Endothelial cell (in vitro differentiated cells): ENCODE results near the gene BAAT. TPM values are rescaled to one million over a fixed set of nuclear protein-coding genes. Genes with fewer than 3 reads are reported as not detected.

Source experiments
- DNase-seq: peaks from one replicate; pipeline ENCODE4 v3.0.0; 2021; ENCODE audit warnings: low spot score
- H3K27ac Mint-ChIP-seq: one replicate; pipeline ENCODE4 v1.8.0; 2021; ENCODE audit warnings: mixed read lengths, inconsistent platforms; ENCODE audit not compliant: unreplicated experiment
- H3K27me3 Mint-ChIP-seq: one replicate; pipeline ENCODE4 v1.8.0; 2021; ENCODE audit warnings: mild to moderate bottlenecking, moderate library complexity, mixed read lengths, inconsistent platforms; ENCODE audit not compliant: unreplicated experiment
- H3K36me3 Mint-ChIP-seq: one replicate; pipeline ENCODE4 v1.8.0; 2021; ENCODE audit warnings: mild to moderate bottlenecking, low read depth, mixed read lengths, inconsistent platforms; ENCODE audit not compliant: unreplicated experiment
- H3K4me1 Mint-ChIP-seq: one replicate; pipeline ENCODE4 v1.8.0; 2021; ENCODE audit warnings: mild to moderate bottlenecking, mixed read lengths, inconsistent platforms; ENCODE audit not compliant: unreplicated experiment
- H3K4me3 Mint-ChIP-seq: one replicate; pipeline ENCODE4 v1.8.0; 2021; ENCODE audit warnings: mild to moderate bottlenecking, mixed read lengths, inconsistent platforms; ENCODE audit not compliant: unreplicated experiment
- H3K9me3 Mint-ChIP-seq: one replicate; pipeline ENCODE4 v1.8.0; 2021; ENCODE audit warnings: mixed read lengths, inconsistent platforms; ENCODE audit not compliant: unreplicated experiment
- total RNA-seq: library from RNA; stranded (reverse); fragmentation: NEBNext Ultra II Directional; extraction: Animal tissue kit (Norgen Biotek cat#: 25700); gene quantifications from one replicate; pipeline ENCODE4 v1.2.1, GENCODE V29; 2021; ENCODE audit not compliant: unreplicated experiment
- TF ChIP-seq, protein P1 (sequence below): fragments of 200-600 bp; sonication (generic); IDR thresholded peaks from one replicate; pipeline ENCODE4 v1.5.0; 2021; ENCODE audit warnings: antibody characterized with exemption; ENCODE audit not compliant: unreplicated experiment

The BAAT gene
- total RNA-seq, 1 donor from 2014 or later, result not detected

DNA sequence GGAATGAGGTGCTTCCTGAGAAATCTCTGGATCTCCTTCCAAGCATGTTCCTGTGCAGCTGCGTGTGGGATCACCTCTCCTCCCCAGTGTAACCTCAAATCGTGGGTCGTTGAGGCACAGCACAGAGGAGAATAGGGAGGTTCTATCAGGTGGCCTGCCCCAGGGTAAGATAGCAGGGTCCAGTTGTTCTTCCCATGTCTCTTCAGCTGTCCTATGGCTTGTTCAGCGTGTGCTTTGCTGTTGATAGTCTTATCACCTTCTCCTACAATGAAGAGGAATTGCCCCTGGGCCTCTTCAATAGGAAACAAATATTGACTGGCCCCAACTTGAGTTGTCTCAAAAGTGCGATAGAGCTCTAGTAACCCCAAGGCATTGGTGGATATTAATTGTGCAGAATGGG lies 22.4 kb downstream of the BAAT start:
- TF ChIP-seq, protein P1, sequence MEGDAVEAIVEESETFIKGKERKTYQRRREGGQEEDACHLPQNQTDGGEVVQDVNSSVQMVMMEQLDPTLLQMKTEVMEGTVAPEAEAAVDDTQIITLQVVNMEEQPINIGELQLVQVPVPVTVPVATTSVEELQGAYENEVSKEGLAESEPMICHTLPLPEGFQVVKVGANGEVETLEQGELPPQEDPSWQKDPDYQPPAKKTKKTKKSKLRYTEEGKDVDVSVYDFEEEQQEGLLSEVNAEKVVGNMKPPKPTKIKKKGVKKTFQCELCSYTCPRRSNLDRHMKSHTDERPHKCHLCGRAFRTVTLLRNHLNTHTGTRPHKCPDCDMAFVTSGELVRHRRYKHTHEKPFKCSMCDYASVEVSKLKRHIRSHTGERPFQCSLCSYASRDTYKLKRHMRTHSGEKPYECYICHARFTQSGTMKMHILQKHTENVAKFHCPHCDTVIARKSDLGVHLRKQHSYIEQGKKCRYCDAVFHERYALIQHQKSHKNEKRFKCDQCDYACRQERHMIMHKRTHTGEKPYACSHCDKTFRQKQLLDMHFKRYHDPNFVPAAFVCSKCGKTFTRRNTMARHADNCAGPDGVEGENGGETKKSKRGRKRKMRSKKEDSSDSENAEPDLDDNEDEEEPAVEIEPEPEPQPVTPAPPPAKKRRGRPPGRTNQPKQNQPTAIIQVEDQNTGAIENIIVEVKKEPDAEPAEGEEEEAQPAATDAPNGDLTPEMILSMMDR, result no peak
- no peaks in the 10 kb centered on the region for H3K27me3 Mint-ChIP-seq
- H3K9me3 Mint-ChIP-seq, result no peaks in the 10 kb centered on the region
- H3K4me1 Mint-ChIP-seq, result no peaks in the 10 kb centered on the region
- H3K36me3 Mint-ChIP-seq, result no peaks in the 10 kb centered on the region
- DNase-seq, result no peak
- H3K4me3 Mint-ChIP-seq, result no peak overlapping the region
- no peak overlapping the region for H3K27ac Mint-ChIP-seq

DNA sequence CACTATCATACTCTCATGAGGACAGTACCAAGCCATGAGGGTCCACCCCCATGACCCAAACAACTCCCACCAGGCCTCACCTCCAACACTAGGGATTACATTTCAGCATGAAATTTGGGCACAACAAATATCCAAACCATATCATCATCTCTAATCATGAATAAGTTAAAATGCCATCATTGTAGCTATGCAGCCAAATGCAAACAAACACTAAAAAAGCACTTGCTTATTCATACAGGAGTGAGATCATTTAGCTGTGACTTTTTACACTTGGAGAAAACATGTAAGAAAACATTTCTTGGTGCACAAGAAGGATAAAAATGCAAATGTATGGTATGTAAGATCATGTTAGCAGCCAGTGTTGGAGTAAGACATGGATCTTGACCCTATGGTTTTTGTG lies 24.2 kb downstream of the BAAT start:
- Mint-ChIP-seq H3K36me3 (no peaks in the 10 kb centered on the region), H3K9me3 (no peaks in the 10 kb centered on the region), H3K4me1 (no peaks in the 10 kb centered on the region), H3K4me3 (no peak overlapping the region), H3K27ac (no peak overlapping the region), H3K27me3 (no peaks in the 10 kb centered on the region)
- DNase-seq, result no peak
- TF ChIP-seq, protein P1, result no peak

DNA sequence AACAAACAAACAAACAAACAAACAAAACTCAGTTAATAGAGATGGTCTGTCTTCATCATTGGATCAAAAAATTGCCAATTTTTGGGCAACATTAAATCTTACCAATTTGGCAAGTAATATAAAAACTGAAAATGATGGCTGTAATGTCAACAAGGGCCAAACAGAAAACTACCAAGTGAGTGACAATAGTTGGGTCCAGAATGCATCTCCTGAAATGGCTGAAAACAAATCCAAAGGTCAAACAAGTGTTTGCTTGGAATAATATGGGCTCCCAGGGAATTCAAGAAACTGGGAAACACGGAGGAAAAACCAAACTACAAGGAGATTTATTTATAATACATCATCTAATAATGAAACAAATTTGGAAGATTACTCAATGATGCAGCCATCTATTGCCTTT lies 25.1 kb downstream of the BAAT start:
- H3K36me3 Mint-ChIP-seq, result no peaks in the 10 kb centered on the region
- H3K4me1 Mint-ChIP-seq, result no peaks in the 10 kb centered on the region
- TF ChIP-seq, protein P1, result no peak
- H3K27me3 Mint-ChIP-seq, result no peaks in the 10 kb centered on the region
- DNase-seq, result no peak
- no peak overlapping the region for H3K4me3 Mint-ChIP-seq
- no peaks in the 10 kb centered on the region for H3K9me3 Mint-ChIP-seq
- H3K27ac Mint-ChIP-seq, result no peak overlapping the region

DNA sequence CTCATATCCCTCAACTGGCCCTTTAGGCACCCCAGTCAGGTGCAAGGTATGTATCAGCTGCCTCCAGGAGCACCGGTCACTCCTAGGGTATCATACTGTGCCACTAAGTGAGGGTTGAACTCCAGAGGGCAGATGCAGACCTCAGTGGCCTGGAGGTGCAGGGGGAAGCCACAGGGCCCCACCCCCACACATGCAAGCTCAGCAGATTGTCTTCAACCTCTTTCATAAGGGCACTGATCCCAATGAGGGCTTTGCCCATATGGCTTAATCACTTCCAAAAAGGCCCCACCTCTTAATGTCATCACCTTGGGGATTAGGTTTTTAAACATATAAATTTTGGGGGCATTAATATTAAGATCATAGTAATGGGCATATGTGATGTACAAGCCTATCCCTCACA lies 28.2 kb downstream of the BAAT start:
- no peaks in the 10 kb centered on the region for H3K36me3 Mint-ChIP-seq
- no peak for DNase-seq
- H3K4me1 Mint-ChIP-seq, result peaks cover 6% of the 10 kb centered on the region
- no peak overlapping the region for H3K27ac Mint-ChIP-seq
- H3K27me3 Mint-ChIP-seq, result no peaks in the 10 kb centered on the region
- no peak overlapping the region for H3K4me3 Mint-ChIP-seq
- no peaks in the 10 kb centered on the region for H3K9me3 Mint-ChIP-seq
- TF ChIP-seq, protein P1, result no peak

DNA sequence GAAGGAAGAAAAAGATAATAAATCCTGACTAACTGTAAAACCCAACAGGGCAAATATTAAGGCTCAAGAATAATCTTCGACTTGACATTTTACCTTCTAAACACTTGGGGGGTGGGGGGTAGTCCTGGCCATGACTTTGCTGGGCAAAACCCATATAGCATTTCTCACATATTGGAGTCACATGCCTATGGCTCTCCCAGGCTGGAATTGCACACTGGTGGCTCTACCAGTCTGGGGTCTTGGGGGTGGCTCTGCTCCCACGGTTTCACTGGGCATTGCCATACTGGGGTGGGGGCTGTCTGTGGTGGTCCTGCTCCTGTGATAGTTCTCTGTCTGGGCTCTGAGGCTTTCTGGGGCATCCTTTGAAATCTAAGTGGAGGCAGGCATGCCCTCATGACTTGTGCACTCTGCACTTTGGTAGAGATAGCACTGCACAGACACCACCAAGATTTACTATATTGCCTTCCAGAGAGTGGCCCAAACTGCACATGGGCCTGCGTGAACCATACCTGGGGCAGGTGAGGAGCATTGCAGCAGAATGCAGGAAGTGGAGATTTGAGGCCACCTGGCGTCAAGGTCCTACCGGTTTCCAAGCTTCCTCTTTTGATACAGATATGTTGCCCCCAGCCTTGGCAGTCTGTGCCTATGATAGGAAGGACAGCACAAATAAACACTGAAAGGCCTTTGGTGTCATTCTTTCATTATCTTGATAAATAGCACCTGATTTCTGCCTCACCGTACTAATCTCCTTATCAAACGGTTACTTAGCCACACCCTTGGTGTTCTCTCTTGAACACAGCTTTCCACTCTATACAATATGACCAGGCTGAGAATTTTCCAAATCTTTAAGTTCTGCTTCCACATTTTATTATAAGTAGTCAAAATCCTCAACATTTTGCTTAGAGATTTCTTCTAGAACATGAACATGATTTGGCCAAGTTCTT lies 29.8 kb downstream of the BAAT start:
- Mint-ChIP-seq H3K4me3 (no peak overlapping the region), H3K36me3 (no peaks in the 10 kb centered on the region), H3K9me3 (no peaks in the 10 kb centered on the region), H3K27me3 (no peaks in the 10 kb centered on the region), H3K27ac (no peak overlapping the region), H3K4me1 (peaks cover 6% of the 10 kb centered on the region)
- no peak for DNase-seq
- TF ChIP-seq, protein P1, result no peak
